Suprapubic skin (tissue), 4 donors: ENCODE measurements around the gene GNL3. TPM values are rescaled to one million over a fixed set of nuclear protein-coding genes. Genes with fewer than 3 reads are reported as not detected.

ENCODE experiments used
- DNase-seq, 2 donors: peaks; one replicate each; pipeline ENCODE4 v3.0.0-alpha.2; 2019; ENCODE audit warnings: low spot score in 2 of 2
- H3K27ac ChIP-seq: fragments of 200-600 bp; sonication (generic); one replicate; pipeline ENCODE4 v1.5.1; 2019
- H3K27me3 ChIP-seq: fragments of 200-600 bp; sonication (generic); one replicate; pipeline ENCODE4 v1.5.1; 2019
- H3K36me3 ChIP-seq: fragments of 200-600 bp; sonication (generic); one replicate; pipeline ENCODE4 v1.5.1; 2019
- H3K4me1 ChIP-seq: fragments of 200-600 bp; sonication (generic); one replicate; pipeline ENCODE4 v1.5.1; 2019
- H3K4me3 ChIP-seq: fragments of 200-600 bp; sonication (generic); one replicate; pipeline ENCODE4 v1.5.1; 2019; ENCODE audit warnings: mild to moderate bottlenecking
- H3K9me3 ChIP-seq: fragments of 200-600 bp; sonication (generic); one replicate; pipeline ENCODE4 v1.5.1; 2019
- CTCF ChIP-seq, 2 donors: fragments of 200-600 bp in 1 of 2; fragments of 450-650 bp in 1 of 2; sonication (generic) in 1 of 2; IDR thresholded peaks; one replicate each; pipeline ENCODE4 v1.5.1; 2016 to 2019; ENCODE audit warnings: antibody characterized with exemption in 2 of 2, mild to moderate bottlenecking in 1 of 2, moderate library complexity in 1 of 2
- EP300 ChIP-seq: sonication (generic); formaldehyde crosslinking; IDR thresholded peaks from one replicate; pipeline ENCODE4 v1.6.1; 2017; ENCODE audit warnings: antibody characterized with exemption
- POLR2A ChIP-seq, 2 donors: fragments of 450-650 bp; IDR thresholded peaks; one replicate each; pipeline ENCODE4 v1.6.1; 2017; ENCODE audit warnings: antibody characterized with exemption in 2 of 2, mild to moderate bottlenecking in 2 of 2, moderate library complexity in 2 of 2
- POLR2AphosphoS5 ChIP-seq, 3 donors: sonication (generic); formaldehyde crosslinking; IDR thresholded peaks; one replicate each; pipeline ENCODE4 v1.6.1; 2017; ENCODE audit warnings: antibody characterized with exemption in 3 of 3
- WGBS: methylation state at CpG from one replicate; pipeline ENCODE4 v1.1.5; 2018; 5-methylcytosine and 5-hydroxymethylcytosine counted together
- total RNA-seq, 4 donors: library from RNA; depleted of rRNA; stranded (reverse); fragments of >200 nt; gene quantifications; one replicate each; pipeline ENCODE4 v1.1.0, GENCODE V29; 2016

The GNL3 gene
- total RNA-seq, 4 donors from 2014 or later, result 76.8 to 127 (median 106) TPM

- no peak for DNase-seq
- no peaks in the 10 kb centered on the region for H3K4me1 ChIP-seq
- TF ChIP-seq CTCF (IDR thresholded peaks at IDR 0.05), result no peak
- TF ChIP-seq POLR2A (IDR thresholded peaks at IDR 0.05), result no peak
- TF ChIP-seq POLR2AphosphoS5 (IDR thresholded peaks at IDR 0.05), result no peak
- no peak for TF ChIP-seq EP300
- H3K9me3 ChIP-seq, result no peaks in the 10 kb centered on the region
- H3K36me3 ChIP-seq, result peaks cover 12% of the 10 kb centered on the region
- H3K4me3 ChIP-seq, result no peak overlapping the region
- H3K27me3 ChIP-seq, result no peaks in the 10 kb centered on the region
- H3K27ac ChIP-seq, result no peak overlapping the region
These were observed 33.8 kb downstream of the GNL3 start for GRCh38 chr3:52719618-52720017.

- no peaks in the 10 kb centered on the region for H3K9me3 ChIP-seq
- no peak for DNase-seq
- no peak overlapping the region for H3K4me3 ChIP-seq
- H3K27ac ChIP-seq, result no peak overlapping the region
- WGBS, result 87% methylated on average over 6 of the region's 6 CpGs
- no peaks in the 10 kb centered on the region for H3K27me3 ChIP-seq
- TF ChIP-seq CTCF (IDR thresholded peaks at IDR 0.05), result no peak
- TF ChIP-seq POLR2A (IDR thresholded peaks at IDR 0.05), result no peak
- no peak for TF ChIP-seq POLR2AphosphoS5 (IDR thresholded peaks at IDR 0.05)
- TF ChIP-seq EP300, result no peak
- peaks cover 12% of the 10 kb centered on the region for H3K36me3 ChIP-seq
- no peaks in the 10 kb centered on the region for H3K4me1 ChIP-seq
These were observed 35.3 kb downstream of the GNL3 start for GRCh38 chr3:52721002-52721729.

- TF ChIP-seq CTCF (IDR thresholded peaks at IDR 0.05), result no peak
- no peak for TF ChIP-seq POLR2A (IDR thresholded peaks at IDR 0.05)
- Histone ChIP-seq H3K27ac (no peak overlapping the region), H3K4me1 (no peaks in the 10 kb centered on the region), H3K27me3 (no peaks in the 10 kb centered on the region), H3K9me3 (no peaks in the 10 kb centered on the region), H3K36me3 (peaks cover 12% of the 10 kb centered on the region), H3K4me3 (no peak overlapping the region)
- no peak for DNase-seq
- 100% methylated on average over 1 of the region's 1 CpG for WGBS
These were observed 35.8 kb downstream of the GNL3 start for GRCh38 chr3:52721730-52722008.

- H3K9me3 ChIP-seq, result no peaks in the 10 kb centered on the region
- WGBS, result 90% methylated on average over 7 of the region's 7 CpGs
- TF ChIP-seq POLR2AphosphoS5 (IDR thresholded peaks at IDR 0.05) (no peak), EP300 (no peak), CTCF (IDR thresholded peaks at IDR 0.05) (no peak), POLR2A (IDR thresholded peaks at IDR 0.05) (no peak)
- no peak overlapping the region for H3K4me3 ChIP-seq
- H3K36me3 ChIP-seq, result peaks cover 12% of the 10 kb centered on the region
- DNase-seq, result no peak
- H3K27me3 ChIP-seq, result no peaks in the 10 kb centered on the region
- H3K27ac ChIP-seq, result no peak overlapping the region
- H3K4me1 ChIP-seq, result no peaks in the 10 kb centered on the region
These were observed 36.7 kb downstream of the GNL3 start for GRCh38 chr3:52722491-52722890.

GRCh38 chr3:52723935-52724334 is 38.1 kb downstream of the GNL3 start:
- 94% methylated on average over 5 of the region's 5 CpGs for WGBS

More at GRCh38 chr3:52723935-52724334, 38.1 kb downstream of the GNL3 start:
- TF ChIP-seq POLR2AphosphoS5 (IDR thresholded peaks at IDR 0.05), result no peak
- TF ChIP-seq CTCF (IDR thresholded peaks at IDR 0.05), result no peak
- no peak for TF ChIP-seq EP300
- TF ChIP-seq POLR2A (IDR thresholded peaks at IDR 0.05), result no peak
- H3K4me3 ChIP-seq, result no peak overlapping the region
- H3K9me3 ChIP-seq, result peaks cover 5% of the 10 kb centered on the region
- peaks cover 17% of the 10 kb centered on the region for H3K36me3 ChIP-seq
- DNase-seq, result no peak
- H3K27me3 ChIP-seq, result no peaks in the 10 kb centered on the region
- H3K27ac ChIP-seq, result no peak overlapping the region
- no peaks in the 10 kb centered on the region for H3K4me1 ChIP-seq
